ENCODE measurements around the gene LEMD2. TPM values are rescaled to one million over a fixed set of nuclear protein-coding genes. Genes with fewer than 3 reads are reported as not detected.

Gene LEMD2
- total RNA-seq, 1 donor from 2014 or later = 61.5 TPM

- no peak overlapping the region for H3K4me3 ChIP-seq
- H3K4me1 ChIP-seq = peaks cover 4% of the 10 kb centered on the region
- DNase-seq = no peak
- H3K9me3 ChIP-seq = no peaks in the 10 kb centered on the region
- no peak overlapping the region for H3K27ac ChIP-seq
- no peak for TF ChIP-seq CTCF (IDR thresholded peaks at IDR 0.05)
- H3K36me3 ChIP-seq = no peaks in the 10 kb centered on the region
- ATAC-seq = no peak
- no peaks in the 10 kb centered on the region for H3K27me3 ChIP-seq
- intact Hi-C loops (cut with DNase I) = no loop called here
These were observed 39.5 kb downstream of the LEMD2 start for GRCh38 chr6:33749401-33749800.

- intact Hi-C loops (cut with DNase I) = no loop called here
- Histone ChIP-seq H3K9me3 (no peaks in the 10 kb centered on the region), H3K4me1 (peaks cover 8% of the 10 kb centered on the region), H3K27me3 (no peaks in the 10 kb centered on the region), H3K27ac (no peak overlapping the region), H3K36me3 (no peaks in the 10 kb centered on the region), H3K4me3 (no peak overlapping the region)
- ATAC-seq (no peak), DNase-seq (no peak)
- no peak for TF ChIP-seq CTCF (IDR thresholded peaks at IDR 0.05)
These were observed 40.1 kb downstream of the LEMD2 start for GRCh38 chr6:33748841-33749240.

GRCh38 chr6:33747823-33748222 is 41.1 kb downstream of the LEMD2 start:
- DNase-seq (no peak), ATAC-seq (no peak)
- no peak for TF ChIP-seq CTCF (IDR thresholded peaks at IDR 0.05)
- Histone ChIP-seq H3K27ac (no peak overlapping the region), H3K9me3 (no peaks in the 10 kb centered on the region), H3K27me3 (no peaks in the 10 kb centered on the region), H3K4me1 (peaks cover 11% of the 10 kb centered on the region), H3K36me3 (no peaks in the 10 kb centered on the region), H3K4me3 (no peak overlapping the region)
- intact Hi-C loops (cut with DNase I) = no loop called here

- H3K9me3 ChIP-seq = no peaks in the 10 kb centered on the region
- intact Hi-C loops (cut with DNase I) = no loop called here
- H3K27ac ChIP-seq = peak within 1 kb of the TSS; percentile 84
- no peaks in the 10 kb centered on the region for H3K27me3 ChIP-seq
- H3K4me1 ChIP-seq = peaks cover 11% of the 10 kb centered on the region
- H3K4me3 ChIP-seq = peak within 1 kb of the TSS; percentile 48
- ATAC-seq = peak; percentile 34
- TF ChIP-seq CTCF (IDR thresholded peaks at IDR 0.05) = no peak
- no peaks in the 10 kb centered on the region for H3K36me3 ChIP-seq
- DNase-seq = no peak
These were observed 42.3 kb downstream of the LEMD2 start, which contains the start of gene IP6K3 for GRCh38 chr6:33746651-33747100. IP6K3 (minus strand) TSS chr6:33746905; CDS start chr6:33735476, 11,429 bp downstream.

GRCh38 chr6:33746036-33746600 is 42.8 kb downstream of the LEMD2 start:
- H3K4me1 ChIP-seq = peaks cover 11% of the 10 kb centered on the region
- intact Hi-C loops (cut with DNase I) = no loop called here
- no peak for TF ChIP-seq CTCF (IDR thresholded peaks at IDR 0.05)

GRCh38 chr6:33745548-33745947 is 43.4 kb downstream of the LEMD2 start:
- no peak for TF ChIP-seq CTCF (IDR thresholded peaks at IDR 0.05)
- ATAC-seq (no peak), DNase-seq (no peak)
- H3K4me1 ChIP-seq = peaks cover 8% of the 10 kb centered on the region
- intact Hi-C loops (cut with DNase I) = no loop called here
- H3K4me3 ChIP-seq = peak overlapping the region; percentile 48
- H3K27ac ChIP-seq = peak overlapping the region; percentile 84
- H3K27me3 ChIP-seq = no peaks in the 10 kb centered on the region
- H3K9me3 ChIP-seq = no peaks in the 10 kb centered on the region
- no peaks in the 10 kb centered on the region for H3K36me3 ChIP-seq

More at GRCh38 chr6:33746036-33746600, 42.8 kb downstream of the LEMD2 start:
- Histone ChIP-seq H3K9me3 (no peaks in the 10 kb centered on the region), H3K36me3 (no peaks in the 10 kb centered on the region), H3K27ac (peak overlapping the region; percentile 84), H3K27me3 (no peaks in the 10 kb centered on the region), H3K4me3 (peak overlapping the region; percentile 48)
- peak; percentile 16 for ATAC-seq
- DNase-seq = no peak
